G401 (cell line): ENCODE measurements around the gene AFAP1L1. TPM values are rescaled to one million over a fixed set of nuclear protein-coding genes. Genes with fewer than 3 reads are reported as not detected.

Source experiments
- DNase-seq: peaks from one replicate; pipeline ENCODE4 v3.0.0-alpha.2; 2015; ENCODE audit warnings: low spot score
- in situ Hi-C: cut with HindIII; loops from 2 replicates; pipeline ENCODE4 v1.10.0; 2016; ENCODE audit warnings: low sequenced_read_pairs, mixed read lengths
- total RNA-seq: library from RNA; depleted of rRNA; stranded (reverse); fragments of >200 nt; shearing (Covaris generic); gene quantifications from 2 replicates; pipeline ENCODE4 v1.2.3, GENCODE V29; 2014; rRNA removed

Gene AFAP1L1
- total RNA-seq: 0.12 and 0.14 TPM in 2 replicates

GRCh38 chr5:149271716-149272563, at the start of gene AFAP1L1:
TSS of gene AFAP1L1 (plus strand) at chr5:149271859. CDS start at chr5:149271969, 110 bp downstream.
- in situ Hi-C loops: no loop called here

DNA sequence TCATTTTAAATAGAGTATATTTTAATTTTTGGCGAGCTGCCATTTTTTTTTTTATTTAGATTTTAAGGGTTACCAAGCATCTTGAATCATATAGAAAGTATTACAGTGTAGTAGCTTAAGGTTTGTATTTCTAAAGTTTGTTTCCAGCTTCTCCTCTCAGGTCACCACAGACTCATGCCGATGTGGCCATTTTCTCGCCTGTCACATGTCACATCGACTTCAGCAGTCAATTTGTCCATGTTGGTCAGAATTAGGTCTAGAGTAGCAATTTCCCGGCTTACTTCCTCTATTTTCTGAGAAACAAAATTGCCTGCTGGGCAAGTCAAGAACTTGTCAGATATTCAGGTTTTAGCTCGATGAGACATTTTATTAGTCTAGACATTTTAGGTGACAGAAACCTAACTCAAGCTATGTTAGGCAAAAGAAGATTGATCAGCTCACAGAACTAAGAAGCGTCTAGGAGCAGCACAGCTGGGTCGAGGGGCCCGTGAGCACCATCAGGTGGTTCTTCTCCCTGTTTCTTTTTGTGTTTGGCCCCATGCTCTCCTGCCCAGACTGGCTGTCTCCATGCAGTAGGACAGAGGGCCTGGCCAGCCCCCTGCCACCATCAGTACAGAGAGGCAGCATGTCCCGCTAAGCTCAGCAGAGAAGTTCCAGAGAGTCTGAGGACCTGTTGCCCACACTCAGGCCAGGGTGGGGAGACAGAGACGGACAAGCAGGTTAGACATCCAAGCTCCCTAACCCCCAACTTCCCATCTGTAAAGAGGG, 48.4 kb upstream of the AFAP1L1 start:
- in situ Hi-C loops: no loop called here

More at GRCh38 chr5:149271716-149272563, at the start of gene AFAP1L1:
- DNase-seq: peak; percentile 43

DNA sequence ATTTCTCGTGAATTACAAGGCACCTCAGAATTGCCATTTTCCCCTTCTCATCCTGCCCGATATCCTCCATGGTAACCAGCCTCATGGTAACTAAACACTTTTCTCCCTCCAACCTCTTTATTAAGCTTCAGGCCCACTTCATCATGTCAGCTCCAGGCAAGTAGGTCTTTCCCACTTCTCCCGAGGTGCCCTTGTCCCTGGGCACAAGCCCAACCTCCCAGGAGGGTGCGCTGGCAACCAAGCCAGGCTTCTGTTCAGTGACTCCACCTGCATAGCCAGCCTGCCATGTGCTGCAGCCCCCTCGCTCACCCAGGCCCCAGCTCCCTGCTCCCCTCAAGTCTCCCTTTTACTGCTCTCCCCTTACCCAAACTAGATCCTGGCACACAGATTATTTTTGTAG, 47.4 kb upstream of the AFAP1L1 start:
- peak; percentile 95 for DNase-seq
- in situ Hi-C loops: no loop called here

More for the DNA sequence above, 48.4 kb upstream of the AFAP1L1 start:
- DNase-seq: no peak

DNA sequence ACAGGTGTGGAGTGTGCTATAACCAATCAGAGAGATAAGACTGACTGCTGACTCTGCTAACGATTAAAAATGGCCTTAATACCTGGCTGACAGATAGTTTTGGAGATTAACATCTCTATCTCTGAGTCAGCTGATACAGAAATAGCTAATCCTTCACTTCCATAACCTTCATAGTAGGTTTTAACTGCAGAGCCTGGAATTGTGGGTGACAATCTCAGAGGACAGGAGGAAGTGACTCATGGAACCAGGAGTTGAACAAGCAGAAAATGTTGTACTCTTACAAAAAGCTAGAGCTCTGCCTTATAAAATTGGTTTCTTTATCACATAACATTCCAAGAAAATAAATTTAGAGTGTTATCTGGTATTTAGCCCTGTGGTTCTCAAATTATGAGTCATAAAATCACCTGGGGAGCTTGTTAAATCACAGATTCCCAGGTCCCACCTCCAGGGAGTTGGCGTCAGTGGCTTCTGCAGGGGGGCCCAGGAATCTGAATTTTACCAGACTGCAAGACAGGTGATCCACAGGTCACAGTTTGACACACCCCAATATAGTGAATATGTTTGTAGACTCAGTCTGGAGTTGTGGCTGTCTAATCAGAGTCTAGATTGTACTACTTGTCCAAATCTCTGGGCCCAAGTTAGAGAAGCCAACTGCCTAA, 44.4 kb upstream of the AFAP1L1 start:
- no peak for DNase-seq
- in situ Hi-C loops: no loop called here

GRCh38 chr5:149228618-149229297, 42.9 kb upstream of the AFAP1L1 start:
- DNase-seq: peak; percentile 91
- in situ Hi-C loops: no loop called here

DNA sequence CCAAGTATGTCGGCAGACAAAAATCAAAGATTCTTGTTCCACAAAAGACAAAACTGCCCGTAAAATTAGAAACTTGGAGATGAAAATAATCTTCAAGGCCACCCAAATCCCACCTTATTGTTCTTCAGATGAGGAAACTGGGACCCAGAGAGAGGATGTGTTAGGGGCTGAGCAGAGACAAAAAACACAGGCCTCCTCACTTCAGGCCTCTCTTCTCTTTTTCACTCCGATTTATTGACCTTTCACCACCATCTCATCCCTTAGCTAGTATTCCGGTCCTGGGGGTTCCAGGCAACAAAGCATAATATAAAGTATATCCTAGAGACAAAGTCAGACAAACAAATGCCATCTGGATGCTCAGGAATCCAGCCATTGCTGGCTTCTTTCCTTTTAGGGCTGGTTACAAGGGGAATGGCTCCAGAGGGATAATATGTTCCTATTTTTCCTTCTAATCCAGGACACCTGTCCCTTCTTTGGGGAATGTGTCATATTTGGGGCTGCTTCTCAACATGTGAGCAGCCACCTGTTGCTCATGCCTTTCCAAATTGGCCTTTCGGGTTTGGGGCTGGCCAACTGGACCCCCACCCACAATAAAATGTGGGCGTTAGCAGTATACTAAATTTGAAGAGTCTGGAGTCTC, 42.2 kb upstream of the AFAP1L1 start:
- peak; percentile 83 for DNase-seq
- in situ Hi-C loops: no loop called here

GRCh38 chr5:149235841-149236240, 35.8 kb upstream of the AFAP1L1 start:
- peak; percentile 83 for DNase-seq
- in situ Hi-C loops: no loop called here

GRCh38 chr5:149237662-149238061, 34.0 kb upstream of the AFAP1L1 start:
- in situ Hi-C loops: no loop called here
- DNase-seq: peak; percentile 33

DNA sequence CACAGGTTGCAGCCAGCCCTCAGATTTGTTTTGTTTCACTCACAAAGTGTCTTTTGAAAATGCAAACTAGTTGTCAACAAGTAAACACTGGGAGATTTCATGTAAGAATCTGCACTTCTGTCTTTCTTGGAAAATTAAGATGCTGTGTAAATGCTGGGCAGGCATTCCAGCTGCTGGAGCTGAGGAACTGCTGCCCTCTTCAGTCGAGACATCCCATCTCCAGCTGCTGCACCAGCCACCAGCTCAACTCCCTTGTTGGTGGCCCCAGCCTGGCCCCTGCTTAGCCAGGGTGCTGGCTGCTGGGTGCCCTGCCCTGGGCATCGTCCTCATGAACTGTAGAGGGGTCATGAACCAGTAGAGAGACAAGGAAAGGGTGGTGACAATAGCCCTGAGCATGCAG, 33.1 kb upstream of the AFAP1L1 start:
- in situ Hi-C loops: no loop called here
- no peak for DNase-seq

DNA sequence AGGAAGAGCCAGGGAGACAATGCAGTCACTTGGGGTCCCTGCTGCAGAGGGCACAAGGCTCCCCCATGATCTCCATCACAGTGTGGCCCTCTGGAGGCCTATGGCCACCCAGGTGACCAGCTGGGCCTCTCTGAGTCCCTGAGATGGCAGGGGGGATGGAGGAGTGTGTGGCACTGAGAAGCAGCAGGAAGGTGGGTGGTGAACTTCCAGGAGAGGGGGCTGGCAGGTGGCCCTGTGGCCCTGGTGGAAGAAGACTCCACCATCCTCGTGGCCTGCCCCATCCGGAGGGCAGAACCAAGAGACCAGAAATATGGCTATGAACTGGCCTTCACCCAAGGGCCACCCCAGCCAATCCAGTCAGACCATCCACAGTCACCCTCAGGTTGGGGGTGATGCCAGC, 31.7 kb upstream of the AFAP1L1 start:
- in situ Hi-C loops: no loop called here
- no peak for DNase-seq

- in situ Hi-C loops: no loop called here
- DNase-seq: no peak
Measured at GRCh38 chr5:149240354-149240998, 31.2 kb upstream of the AFAP1L1 start.

- in situ Hi-C loops: no loop called here
- DNase-seq: no peak
Measured at GRCh38 chr5:149242339-149242738, 29.3 kb upstream of the AFAP1L1 start.

GRCh38 chr5:149246906-149247305, 24.8 kb upstream of the AFAP1L1 start:
- in situ Hi-C loops: no loop called here
- DNase-seq: no peak

- in situ Hi-C loops: no loop called here
- DNase-seq: no peak
Measured at GRCh38 chr5:149247726-149248125, 23.9 kb upstream of the AFAP1L1 start.

GRCh38 chr5:149251546-149251945, 20.1 kb upstream of the AFAP1L1 start:
- in situ Hi-C loops: no loop called here
- DNase-seq: peak; percentile 79

GRCh38 chr5:149254506-149254905, 17.2 kb upstream of the AFAP1L1 start:
- in situ Hi-C loops: no loop called here
- no peak for DNase-seq

GRCh38 chr5:149256451-149256850, 15.2 kb upstream of the AFAP1L1 start:
- DNase-seq: no peak
- in situ Hi-C loops: no loop called here

- no peak for DNase-seq
- in situ Hi-C loops: no loop called here
Measured at GRCh38 chr5:149257131-149257530, 14.5 kb upstream of the AFAP1L1 start.
